Right atrium auricular region (tissue), 2 donors: ENCODE data around the gene BRINP1. TPM values are rescaled to one million over a fixed set of nuclear protein-coding genes. Genes with fewer than 3 reads are reported as not detected.

ENCODE experiments used
- DNase-seq: peaks from one replicate; pipeline ENCODE4 v3.0.0-alpha.2; 2019; ENCODE audit warnings: low spot score
- H3K27ac ChIP-seq, 2 donors: fragments of 200-600 bp; sonication (generic); 1 replicate in 1 of 2; 2 replicates in 1 of 2; pipeline ENCODE4 v1.5.1; 2016 to 2019
- H3K27me3 ChIP-seq, 2 donors: fragments of 200-600 bp; sonication (generic); one replicate each; pipeline versions ENCODE4 v1.5.1 to v1.6.0; 2017 to 2019
- H3K36me3 ChIP-seq: fragments of 200-600 bp; sonication (generic); one replicate; pipeline ENCODE4 v1.5.1; 2016
- H3K4me1 ChIP-seq, 2 donors: fragments of 200-600 bp; sonication (generic); one replicate each; pipeline versions ENCODE4 v1.5.1 to v1.6.0; 2017 to 2019
- H3K4me3 ChIP-seq, 2 donors: fragments of 200-600 bp; sonication (generic); 1 replicate in 1 of 2; 2 replicates in 1 of 2; pipeline ENCODE4 v1.5.1; 2017 to 2019; ENCODE audit warnings: mild to moderate bottlenecking in 1 of 2, moderate library complexity in 1 of 2
- H3K9me3 ChIP-seq, 2 donors: fragments of 200-600 bp; sonication (generic); one replicate each; pipeline ENCODE4 v1.5.1; 2019
- total RNA-seq, 2 donors: library from RNA; depleted of rRNA; stranded (reverse); fragments of >200 nt; gene quantifications; one replicate each; pipeline ENCODE4 v1.1.0, GENCODE V29; 2016
- TF ChIP-seq, protein P1 (sequence below), 2 donors: fragments of 200-600 bp; sonication (generic); IDR thresholded peaks; one replicate each; pipeline ENCODE4 v1.5.1; 2019; ENCODE audit warnings: antibody characterized with exemption in 2 of 2

BRINP1 gene
- total RNA-seq, 2 donors from 2014 or later, result 0.78 to 2.0 TPM

DNA sequence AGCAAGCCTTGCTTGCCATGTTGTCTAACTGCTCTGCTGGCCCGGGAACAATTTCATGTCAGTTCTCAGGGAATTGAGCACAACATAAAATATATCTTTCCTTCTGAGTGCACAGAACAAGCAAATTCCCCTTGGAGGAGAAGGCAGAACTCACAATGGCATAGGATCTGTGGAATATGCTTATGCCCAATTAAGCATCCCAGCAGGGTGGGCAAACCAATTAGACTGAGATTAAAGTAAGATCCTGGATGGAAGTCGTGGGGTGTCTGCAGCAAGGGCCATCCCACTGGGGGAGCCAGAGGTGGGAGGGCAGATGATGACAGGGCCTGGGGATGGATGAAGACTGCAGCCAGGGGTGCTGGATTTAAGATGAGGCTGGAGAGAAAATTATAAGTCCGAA is 114.1 kb downstream of the BRINP1 start:
- no peak overlapping the region for H3K4me3 ChIP-seq
- H3K36me3 ChIP-seq, result no peaks in the 10 kb centered on the region
- H3K9me3 ChIP-seq, result no peaks in the 10 kb centered on the region
- TF ChIP-seq, protein P1, sequence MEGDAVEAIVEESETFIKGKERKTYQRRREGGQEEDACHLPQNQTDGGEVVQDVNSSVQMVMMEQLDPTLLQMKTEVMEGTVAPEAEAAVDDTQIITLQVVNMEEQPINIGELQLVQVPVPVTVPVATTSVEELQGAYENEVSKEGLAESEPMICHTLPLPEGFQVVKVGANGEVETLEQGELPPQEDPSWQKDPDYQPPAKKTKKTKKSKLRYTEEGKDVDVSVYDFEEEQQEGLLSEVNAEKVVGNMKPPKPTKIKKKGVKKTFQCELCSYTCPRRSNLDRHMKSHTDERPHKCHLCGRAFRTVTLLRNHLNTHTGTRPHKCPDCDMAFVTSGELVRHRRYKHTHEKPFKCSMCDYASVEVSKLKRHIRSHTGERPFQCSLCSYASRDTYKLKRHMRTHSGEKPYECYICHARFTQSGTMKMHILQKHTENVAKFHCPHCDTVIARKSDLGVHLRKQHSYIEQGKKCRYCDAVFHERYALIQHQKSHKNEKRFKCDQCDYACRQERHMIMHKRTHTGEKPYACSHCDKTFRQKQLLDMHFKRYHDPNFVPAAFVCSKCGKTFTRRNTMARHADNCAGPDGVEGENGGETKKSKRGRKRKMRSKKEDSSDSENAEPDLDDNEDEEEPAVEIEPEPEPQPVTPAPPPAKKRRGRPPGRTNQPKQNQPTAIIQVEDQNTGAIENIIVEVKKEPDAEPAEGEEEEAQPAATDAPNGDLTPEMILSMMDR (IDR thresholded peaks at IDR 0.05), result no peak
- no peak for DNase-seq
- no peaks in the 10 kb centered on the region for H3K27me3 ChIP-seq
- H3K4me1 ChIP-seq, result no peaks in the 10 kb centered on the region
- no peak overlapping the region for H3K27ac ChIP-seq

DNA sequence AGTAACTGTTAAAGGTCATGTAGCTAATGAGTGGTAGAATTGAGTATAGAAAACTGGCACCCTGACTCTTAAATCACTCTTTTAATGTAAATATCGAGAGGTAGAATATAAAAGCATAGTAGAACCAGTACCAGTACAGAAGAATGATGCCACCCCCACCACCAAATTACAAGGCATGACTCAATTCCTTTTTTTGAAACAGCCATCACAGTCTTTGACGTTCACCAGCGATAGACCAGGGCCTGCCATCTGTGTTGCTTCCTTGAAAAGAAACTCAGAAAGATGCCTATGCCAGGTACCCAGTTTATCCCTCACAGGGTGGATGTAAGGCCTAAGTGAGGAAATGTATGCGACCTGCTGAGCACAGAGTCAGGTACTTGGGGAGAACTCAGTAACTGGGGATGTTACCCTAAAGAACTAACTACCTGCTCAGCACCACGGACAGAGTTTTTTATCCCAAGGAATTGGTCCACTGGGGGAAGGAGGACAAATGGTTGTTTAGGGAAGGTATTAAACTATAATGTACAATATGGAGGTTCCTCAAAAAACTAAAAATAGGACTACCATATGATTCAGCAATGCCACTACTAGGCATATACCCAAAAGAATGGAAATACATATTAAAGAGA is 116.5 kb downstream of the BRINP1 start:
- DNase-seq, result no peak
- Histone ChIP-seq H3K9me3 (no peaks in the 10 kb centered on the region), H3K27ac (no peak overlapping the region)

DNA sequence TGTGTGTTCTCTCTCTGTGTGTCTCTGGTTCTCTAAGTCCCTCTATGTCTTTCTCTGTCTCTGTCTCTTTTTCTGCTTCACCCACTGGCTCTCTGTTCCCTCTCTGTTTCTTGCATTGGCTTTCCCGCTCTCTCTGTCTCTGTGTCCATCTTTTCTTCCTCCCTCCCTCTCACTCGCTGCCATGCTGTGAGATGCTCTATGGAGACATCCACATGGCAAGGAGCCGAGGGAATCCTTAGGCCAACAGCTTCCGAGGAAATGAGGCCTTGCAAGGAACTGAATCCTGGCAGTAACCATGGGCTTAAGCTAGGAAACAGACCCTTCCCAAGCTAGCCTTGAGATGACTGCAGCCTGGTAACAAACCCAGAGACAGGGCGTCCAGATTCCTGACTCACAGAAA is 117.3 kb downstream of the BRINP1 start:
- Histone ChIP-seq H3K36me3 (no peaks in the 10 kb centered on the region), H3K27ac (no peak overlapping the region), H3K4me3 (no peak overlapping the region), H3K4me1 (no peaks in the 10 kb centered on the region), H3K9me3 (no peaks in the 10 kb centered on the region), H3K27me3 (no peaks in the 10 kb centered on the region)
- TF ChIP-seq, protein P1 (IDR thresholded peaks at IDR 0.05), result no peak
- no peak for DNase-seq

More for the DNA sequence above, 116.5 kb downstream of the BRINP1 start:
- H3K4me3 ChIP-seq, result no peak overlapping the region
- H3K27me3 ChIP-seq, result no peaks in the 10 kb centered on the region
- H3K4me1 ChIP-seq, result no peaks in the 10 kb centered on the region
- no peaks in the 10 kb centered on the region for H3K36me3 ChIP-seq
- TF ChIP-seq, protein P1 (IDR thresholded peaks at IDR 0.05), result no peak

DNA sequence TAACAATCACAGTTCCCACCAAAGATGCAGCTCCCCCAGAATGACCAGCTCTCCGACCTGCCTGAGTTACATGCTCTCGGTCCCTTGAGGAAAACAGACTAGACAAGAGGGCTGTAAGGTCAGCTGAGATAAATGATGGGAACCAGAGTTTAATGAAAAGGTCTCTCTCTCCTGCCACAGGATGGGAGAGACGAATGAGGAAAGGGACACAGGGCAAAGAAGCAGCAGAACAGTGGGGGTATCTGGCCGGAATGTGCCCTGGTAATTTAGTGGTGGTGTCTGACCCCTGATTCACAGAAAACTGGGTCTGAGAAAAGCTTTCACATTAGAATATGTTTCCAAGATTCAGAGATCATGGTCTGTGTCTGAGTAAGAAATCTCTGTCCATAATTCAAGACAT is 118.5 kb downstream of the BRINP1 start:
- Histone ChIP-seq H3K9me3 (no peaks in the 10 kb centered on the region), H3K4me1 (no peaks in the 10 kb centered on the region), H3K36me3 (no peaks in the 10 kb centered on the region), H3K4me3 (no peak overlapping the region), H3K27me3 (no peaks in the 10 kb centered on the region), H3K27ac (no peak overlapping the region)
- TF ChIP-seq, protein P1 (IDR thresholded peaks at IDR 0.05), result no peak
- no peak for DNase-seq

DNA sequence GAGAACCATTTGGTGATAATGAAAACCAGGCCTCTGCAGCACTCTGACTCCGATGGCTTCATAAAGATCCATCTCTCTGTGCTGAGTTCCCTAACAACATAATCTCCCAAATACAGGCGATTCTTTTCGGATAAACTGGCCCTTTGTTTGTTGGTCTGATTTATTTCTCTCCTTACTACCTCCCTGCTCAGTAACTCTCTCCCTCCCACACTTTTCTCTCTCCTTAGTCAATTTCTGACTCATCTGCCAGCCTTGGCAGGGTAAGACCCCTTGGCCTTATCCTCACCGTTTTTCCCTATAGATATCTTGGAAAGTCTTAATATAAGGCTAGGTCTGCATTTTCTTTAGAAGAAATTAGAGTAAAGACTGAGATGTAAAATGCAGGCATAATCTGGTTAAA is 128.7 kb downstream of the BRINP1 start:
- H3K9me3 ChIP-seq, result no peaks in the 10 kb centered on the region
- H3K36me3 ChIP-seq, result no peaks in the 10 kb centered on the region
- H3K27ac ChIP-seq, result no peak overlapping the region
- TF ChIP-seq, protein P1 (IDR thresholded peaks at IDR 0.05), result no peak
- no peak overlapping the region for H3K4me3 ChIP-seq
- no peaks in the 10 kb centered on the region for H3K4me1 ChIP-seq
- H3K27me3 ChIP-seq, result no peaks in the 10 kb centered on the region
- DNase-seq, result no peak

DNA sequence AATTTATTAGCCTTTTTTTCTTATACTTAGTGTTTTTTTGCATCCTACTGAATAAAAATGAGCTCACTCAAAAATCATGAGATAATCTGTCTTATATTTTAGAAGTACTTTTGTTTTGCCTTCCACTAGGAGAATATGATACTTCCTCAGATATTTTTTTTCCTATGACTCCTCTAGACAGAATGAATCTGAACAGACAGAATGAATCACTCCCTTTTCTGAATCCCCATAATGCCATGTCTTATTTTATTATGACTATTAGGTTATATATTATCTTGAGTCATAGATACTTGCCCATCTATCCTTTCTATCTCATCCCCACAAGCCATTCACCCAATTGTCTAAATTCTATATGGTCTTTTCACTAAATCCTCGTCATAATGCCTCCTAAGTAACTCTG is 134.6 kb downstream of the BRINP1 start:
- DNase-seq, result no peak

More for the DNA sequence above, 134.6 kb downstream of the BRINP1 start:
- no peaks in the 10 kb centered on the region for H3K9me3 ChIP-seq
- H3K36me3 ChIP-seq, result no peaks in the 10 kb centered on the region
- no peaks in the 10 kb centered on the region for H3K27me3 ChIP-seq
- no peak overlapping the region for H3K4me3 ChIP-seq
- TF ChIP-seq, protein P1 (IDR thresholded peaks at IDR 0.05), result no peak
- no peak overlapping the region for H3K27ac ChIP-seq
- no peaks in the 10 kb centered on the region for H3K4me1 ChIP-seq
